Measurements from ENCODE around the gene MAP3K5.
"Not testable (repeated sequence)": the region's sequence is repeated elsewhere in the genome, so short reads cannot be mapped to it uniquely, and the experiment has no call there.

MAP3K5 gene

DNA sequence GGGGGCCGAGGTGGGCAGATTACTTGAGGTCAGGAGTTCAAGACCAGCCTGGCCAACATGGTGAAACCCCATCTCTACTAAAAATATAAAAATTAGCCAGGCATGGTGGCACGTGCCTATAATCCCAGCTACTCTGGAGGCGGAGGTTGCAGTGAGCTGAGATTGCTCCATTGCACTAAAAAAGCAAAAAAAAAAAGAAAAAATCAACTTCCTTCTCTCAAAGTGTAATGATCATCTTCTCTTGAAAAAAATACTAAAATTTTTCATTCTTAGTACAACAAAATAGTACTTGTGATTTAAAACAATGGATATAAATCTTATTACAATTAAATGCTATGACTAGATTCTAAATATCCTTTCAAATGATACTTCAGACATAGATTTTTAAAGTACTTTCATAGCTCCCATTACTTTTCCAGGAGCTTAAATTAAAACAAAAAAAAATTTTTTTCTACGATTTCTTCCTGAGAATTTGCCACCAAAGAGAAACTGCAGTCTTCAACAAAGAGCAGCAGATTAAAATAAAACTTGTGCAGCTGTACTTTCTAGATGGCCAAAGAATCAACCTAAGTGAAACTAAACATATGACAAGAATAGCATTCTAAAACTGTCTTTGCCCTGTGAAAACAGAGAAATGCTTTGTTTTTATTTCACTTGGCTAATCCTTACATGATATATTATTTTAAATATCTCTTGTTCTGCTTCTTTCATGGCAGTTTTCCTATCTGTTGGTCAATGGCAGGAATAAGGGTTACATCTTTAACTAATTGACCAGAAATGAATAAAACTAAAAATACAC lies 75.2 kb downstream of the MAP3K5 start:
- H3K4me1 ChIP-seq (ENCODE audit: control insufficient read depth, insufficient read depth, low read length) = peaks cover 11% of the 10 kb centered on the region
- peak; percentile 44 for DNase-seq (ENCODE audit: low read depth)
- peaks cover 5% of the 10 kb centered on the region for H3K9me3 ChIP-seq (ENCODE audit: control insufficient read depth, low read length)
- peak overlapping the region; percentile 49 for H3K9ac ChIP-seq (ENCODE audit: low read length)
- peak overlapping the region; percentile 56 for H3K4me3 ChIP-seq (ENCODE audit: low read length)
- H3K36me3 ChIP-seq (ENCODE audit: control insufficient read depth, insufficient read depth, low read length, severe bottlenecking) = no peaks in the 10 kb centered on the region
- no peaks in the 10 kb centered on the region for H3K27me3 ChIP-seq (replicated peaks; ENCODE audit: control insufficient read depth, insufficient read depth, low read length)

DNA sequence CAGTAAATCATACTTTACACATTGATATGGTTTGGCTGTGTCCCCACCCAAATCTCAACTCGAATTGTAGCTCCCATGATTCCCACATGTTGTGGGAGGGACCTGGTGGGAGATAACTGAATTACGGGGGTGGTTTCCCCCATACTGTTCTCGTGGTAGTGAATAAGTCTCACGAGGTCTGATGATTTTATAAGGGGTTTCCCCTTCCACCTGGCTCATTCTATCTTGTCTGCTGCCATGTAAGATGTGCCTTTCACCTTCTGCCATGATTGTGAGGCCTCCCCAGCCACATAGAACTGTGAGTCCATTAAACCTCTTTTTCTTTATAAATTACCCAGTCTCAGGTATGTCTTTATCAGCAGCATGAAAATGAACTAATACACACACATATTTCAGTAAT lies 79.6 kb downstream of the MAP3K5 start:
- H3K9me3 ChIP-seq (ENCODE audit: control insufficient read depth, low read length); DNase-seq (ENCODE audit: low read depth): not testable (repeated sequence)

DNA sequence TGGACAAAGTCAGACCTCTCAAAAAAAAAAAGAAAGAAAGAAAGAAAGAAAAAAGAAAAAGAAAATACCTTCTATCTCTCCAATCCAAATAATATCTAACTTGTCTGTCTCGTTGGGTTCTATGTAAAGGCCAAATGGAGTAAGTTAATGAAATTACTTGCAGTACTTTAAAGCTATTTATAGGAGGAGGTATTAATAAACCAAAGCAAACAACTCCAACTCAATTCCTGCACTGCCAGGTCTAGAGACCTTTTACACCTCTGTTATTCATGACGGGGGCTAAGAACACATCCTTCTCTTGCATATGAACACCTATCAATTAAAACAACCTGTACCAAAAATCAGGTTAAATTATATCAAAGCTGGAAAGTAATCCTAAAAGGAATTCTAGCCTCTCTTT lies 80.6 kb downstream of the MAP3K5 start:
- Histone ChIP-seq H3K4me3 (ENCODE audit: low read length) (no peak overlapping the region), H3K9me3 (ENCODE audit: control insufficient read depth, low read length) (no peaks in the 10 kb centered on the region), H3K4me1 (ENCODE audit: control insufficient read depth, insufficient read depth, low read length) (peaks cover 2% of the 10 kb centered on the region), H3K27me3 (replicated peaks; ENCODE audit: control insufficient read depth, insufficient read depth, low read length) (no peaks in the 10 kb centered on the region), H3K9ac (ENCODE audit: low read length) (no peak overlapping the region), H3K36me3 (ENCODE audit: control insufficient read depth, insufficient read depth, low read length, severe bottlenecking) (no peaks in the 10 kb centered on the region)
- DNase-seq (ENCODE audit: low read depth) = no peak

More for the DNA sequence above, 79.6 kb downstream of the MAP3K5 start:
- H3K36me3 ChIP-seq (ENCODE audit: control insufficient read depth, insufficient read depth, low read length, severe bottlenecking); H3K27me3 ChIP-seq (replicated peaks; ENCODE audit: control insufficient read depth, insufficient read depth, low read length); H3K4me1 ChIP-seq (ENCODE audit: control insufficient read depth, insufficient read depth, low read length); H3K4me3 ChIP-seq (ENCODE audit: low read length); H3K9ac ChIP-seq (ENCODE audit: low read length): not testable (repeated sequence)

DNA sequence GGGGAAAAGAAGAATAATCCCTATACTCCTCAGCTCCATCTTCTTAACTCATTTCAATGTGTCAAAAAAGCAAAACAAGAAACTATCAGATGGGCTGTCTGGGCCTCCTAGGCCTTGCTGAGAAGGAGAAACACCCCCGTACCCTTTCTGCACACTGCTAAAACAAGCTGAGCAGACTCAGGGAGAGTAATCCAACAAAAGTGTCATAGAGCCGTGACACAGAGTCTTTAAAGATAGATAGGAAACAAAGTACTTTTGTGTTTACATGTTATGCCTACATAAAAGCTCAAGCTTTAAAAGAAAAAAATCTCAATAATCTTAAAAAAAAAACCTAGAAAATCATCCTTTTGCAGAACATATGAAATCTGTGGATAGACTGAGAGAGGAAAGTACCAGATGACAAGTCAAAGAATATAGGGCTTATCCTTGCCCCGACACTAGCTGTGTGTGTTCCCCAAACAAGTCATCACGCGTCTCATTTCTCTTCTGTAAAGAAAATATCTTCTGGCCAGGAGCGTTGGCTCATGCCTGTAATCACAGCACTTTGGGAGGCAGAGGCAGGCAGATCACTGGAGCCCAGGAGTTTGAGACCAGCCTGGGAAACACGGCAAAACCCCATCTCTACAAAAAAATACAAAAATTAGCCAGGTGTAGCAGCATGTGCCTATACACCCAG lies 81.3 kb downstream of the MAP3K5 start:
- Histone ChIP-seq H3K27me3 (replicated peaks; ENCODE audit: control insufficient read depth, insufficient read depth, low read length) (no peaks in the 10 kb centered on the region), H3K36me3 (ENCODE audit: control insufficient read depth, insufficient read depth, low read length, severe bottlenecking) (no peaks in the 10 kb centered on the region), H3K9me3 (ENCODE audit: control insufficient read depth, low read length) (no peaks in the 10 kb centered on the region), H3K4me3 (ENCODE audit: low read length) (no peak overlapping the region), H3K9ac (ENCODE audit: low read length) (no peak overlapping the region), H3K4me1 (ENCODE audit: control insufficient read depth, insufficient read depth, low read length) (no peaks in the 10 kb centered on the region)
- DNase-seq (ENCODE audit: low read depth) = no peak

DNA sequence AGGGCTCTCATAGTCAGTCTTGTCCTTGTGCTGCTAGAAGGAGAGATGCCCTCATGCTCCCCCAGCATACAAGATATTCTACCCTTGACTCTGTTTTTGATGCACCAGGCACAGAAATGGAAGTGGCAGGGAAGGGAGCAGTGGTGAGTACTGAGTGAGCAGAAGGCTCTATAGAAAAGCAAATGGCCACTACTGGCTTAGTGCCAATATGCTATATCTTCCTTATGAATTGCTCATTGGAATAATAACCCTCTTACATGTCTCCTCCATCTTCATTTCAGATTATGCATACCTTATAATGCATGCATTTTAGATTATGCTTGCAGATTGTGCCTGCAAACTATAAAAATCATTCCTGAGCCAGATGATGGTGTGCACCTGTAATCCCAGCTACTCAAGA lies 82.8 kb downstream of the MAP3K5 start:
- no peaks in the 10 kb centered on the region for H3K27me3 ChIP-seq (replicated peaks; ENCODE audit: control insufficient read depth, insufficient read depth, low read length)
- H3K4me3 ChIP-seq (ENCODE audit: low read length) = no peak overlapping the region
- no peak for DNase-seq (ENCODE audit: low read depth)
- H3K9me3 ChIP-seq (ENCODE audit: control insufficient read depth, low read length) = no peaks in the 10 kb centered on the region
- no peaks in the 10 kb centered on the region for H3K36me3 ChIP-seq (ENCODE audit: control insufficient read depth, insufficient read depth, low read length, severe bottlenecking)
- H3K9ac ChIP-seq (ENCODE audit: low read length) = no peak overlapping the region
- no peaks in the 10 kb centered on the region for H3K4me1 ChIP-seq (ENCODE audit: control insufficient read depth, insufficient read depth, low read length)

DNA sequence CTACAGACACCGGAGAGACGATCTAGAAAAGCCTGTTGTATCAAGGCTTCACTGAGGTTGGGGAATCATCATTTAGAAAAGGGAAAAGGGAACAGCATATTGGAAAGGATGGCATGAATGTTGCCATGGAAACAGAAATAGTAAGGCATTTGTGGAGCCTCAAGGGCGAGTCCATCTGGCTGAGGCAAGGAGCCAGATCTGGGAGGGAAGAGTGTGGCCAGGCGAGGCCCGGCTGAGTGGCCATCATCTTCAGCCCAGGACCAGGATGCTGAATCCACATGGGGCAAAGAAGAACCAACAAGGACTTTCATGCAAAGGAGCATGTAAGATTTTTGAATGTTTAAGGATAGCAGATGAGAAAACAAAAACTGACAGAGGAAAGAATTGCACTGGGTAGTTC lies 85.8 kb downstream of the MAP3K5 start:
- Histone ChIP-seq H3K27me3 (replicated peaks; ENCODE audit: control insufficient read depth, insufficient read depth, low read length) (no peaks in the 10 kb centered on the region), H3K4me3 (ENCODE audit: low read length) (no peak overlapping the region), H3K4me1 (ENCODE audit: control insufficient read depth, insufficient read depth, low read length) (no peaks in the 10 kb centered on the region), H3K36me3 (ENCODE audit: control insufficient read depth, insufficient read depth, low read length, severe bottlenecking) (no peaks in the 10 kb centered on the region), H3K9ac (ENCODE audit: low read length) (no peak overlapping the region), H3K9me3 (ENCODE audit: control insufficient read depth, low read length) (no peaks in the 10 kb centered on the region)
- DNase-seq (ENCODE audit: low read depth) = no peak

DNA sequence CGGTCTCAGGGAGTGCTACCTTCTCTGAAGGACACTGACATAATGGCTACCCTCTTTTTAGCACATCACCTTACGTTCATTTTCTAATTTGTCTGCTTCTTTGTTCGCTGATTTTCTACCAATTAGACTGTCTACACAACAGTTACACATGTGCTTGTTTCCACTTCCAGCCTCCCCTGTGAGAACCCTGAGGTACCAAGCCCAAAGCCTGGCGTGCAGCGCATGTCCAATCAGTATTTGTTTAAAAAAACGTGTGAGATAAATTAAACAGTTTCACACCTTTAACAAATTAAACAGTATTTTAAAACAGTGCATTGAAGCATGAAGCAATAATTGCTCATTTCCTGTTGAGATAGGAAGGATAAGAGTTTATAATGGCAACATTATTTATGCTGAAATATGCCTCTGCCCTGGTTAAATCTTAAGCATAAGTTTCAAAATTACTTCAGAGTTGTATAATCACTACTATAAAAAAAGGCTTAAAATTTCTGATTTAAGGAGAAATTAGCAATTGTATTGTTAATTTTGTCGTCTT lies 88.9 kb downstream of the MAP3K5 start:
- no peaks in the 10 kb centered on the region for H3K4me1 ChIP-seq (ENCODE audit: control insufficient read depth, insufficient read depth, low read length)
- DNase-seq (ENCODE audit: low read depth) = no peak
- H3K27me3 ChIP-seq (replicated peaks; ENCODE audit: control insufficient read depth, insufficient read depth, low read length) = no peaks in the 10 kb centered on the region
- no peak overlapping the region for H3K9ac ChIP-seq (ENCODE audit: low read length)
- H3K9me3 ChIP-seq (ENCODE audit: control insufficient read depth, low read length) = no peaks in the 10 kb centered on the region
- H3K36me3 ChIP-seq (ENCODE audit: control insufficient read depth, insufficient read depth, low read length, severe bottlenecking) = no peaks in the 10 kb centered on the region
- H3K4me3 ChIP-seq (ENCODE audit: low read length) = no peak overlapping the region

DNA sequence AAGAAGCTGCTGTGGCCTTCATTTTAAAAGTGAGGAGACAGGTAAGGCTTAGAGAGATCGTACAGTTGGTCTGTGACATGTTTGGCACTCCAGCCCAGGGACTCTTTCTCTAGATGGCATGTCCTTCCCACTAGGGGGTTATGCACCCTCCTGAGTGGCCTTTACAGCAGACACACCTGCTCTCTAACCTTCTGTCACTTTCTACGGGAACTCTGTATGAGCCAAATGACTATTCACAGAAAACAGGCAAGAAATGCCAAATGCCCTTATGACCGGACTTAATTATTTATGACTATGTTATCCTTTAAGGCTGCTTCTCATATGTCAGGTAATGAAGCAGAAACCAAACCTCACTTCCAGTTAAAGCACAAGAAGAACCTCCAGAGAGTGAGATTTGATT lies 91.2 kb downstream of the MAP3K5 start:
- H3K4me1 ChIP-seq (ENCODE audit: control insufficient read depth, insufficient read depth, low read length) = peaks cover 12% of the 10 kb centered on the region
- H3K36me3 ChIP-seq (ENCODE audit: control insufficient read depth, insufficient read depth, low read length, severe bottlenecking) = no peaks in the 10 kb centered on the region

DNA sequence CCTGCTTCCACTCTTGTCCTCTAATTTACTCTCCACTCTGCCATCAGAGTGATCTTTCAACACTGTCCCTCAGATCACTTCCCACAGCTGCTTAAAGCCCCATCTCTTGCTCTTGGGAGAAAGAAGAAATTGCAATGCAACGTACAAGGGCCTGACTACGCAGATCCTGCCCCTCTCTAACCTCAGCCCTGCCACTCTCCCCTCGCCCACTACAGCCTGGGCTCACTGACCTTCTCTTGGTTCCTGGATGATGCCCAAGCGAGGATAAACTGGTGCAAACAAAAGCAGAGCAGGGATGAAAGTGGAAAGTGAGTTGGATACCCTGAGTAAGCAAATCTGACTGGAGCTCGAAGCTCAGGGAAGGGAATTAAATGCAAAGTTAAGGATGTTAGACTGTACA lies 92.9 kb downstream of the MAP3K5 start:
- DNase-seq (ENCODE audit: low read depth) = no peak

More for the DNA sequence above, 91.2 kb downstream of the MAP3K5 start:
- no peak for DNase-seq (ENCODE audit: low read depth)
- Histone ChIP-seq H3K9ac (ENCODE audit: low read length) (no peak overlapping the region), H3K9me3 (ENCODE audit: control insufficient read depth, low read length) (no peaks in the 10 kb centered on the region), H3K27me3 (replicated peaks; ENCODE audit: control insufficient read depth, insufficient read depth, low read length) (no peaks in the 10 kb centered on the region), H3K4me3 (ENCODE audit: low read length) (no peak overlapping the region)

DNA sequence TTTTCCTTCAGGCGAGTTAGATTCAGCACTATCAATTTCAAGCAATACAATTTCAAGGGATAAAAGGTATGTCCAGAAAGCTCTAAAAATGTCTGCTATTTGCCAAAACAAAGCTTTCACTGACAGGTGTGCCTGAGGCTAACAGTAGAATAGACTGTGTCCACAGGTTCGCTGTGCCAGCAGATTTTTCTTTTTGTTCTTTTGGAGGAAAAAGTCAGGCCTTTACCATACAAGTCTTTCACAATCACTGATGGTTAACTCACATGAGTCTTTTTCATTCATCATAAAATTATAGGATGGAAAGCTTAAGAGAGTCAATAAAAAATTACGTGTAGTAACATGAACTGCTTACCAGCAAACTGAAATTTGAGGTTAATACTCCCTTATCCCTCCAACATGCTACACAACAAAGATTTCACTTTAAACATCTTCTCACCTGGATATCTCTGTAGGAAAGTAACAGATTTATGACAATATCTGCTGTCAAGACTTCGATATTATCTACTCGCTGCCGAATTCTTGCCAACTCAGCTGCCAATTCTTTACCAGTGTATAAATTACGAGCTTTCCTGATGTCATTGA lies 95.4 kb downstream of the MAP3K5 start:
- H3K36me3 ChIP-seq (ENCODE audit: control insufficient read depth, insufficient read depth, low read length, severe bottlenecking) = no peaks in the 10 kb centered on the region
- H3K27me3 ChIP-seq (replicated peaks; ENCODE audit: control insufficient read depth, insufficient read depth, low read length) = no peaks in the 10 kb centered on the region
- no peaks in the 10 kb centered on the region for H3K9me3 ChIP-seq (ENCODE audit: control insufficient read depth, low read length)
- DNase-seq (ENCODE audit: low read depth) = no peak
- peak overlapping the region; percentile 22 for H3K9ac ChIP-seq (ENCODE audit: low read length)
- H3K4me3 ChIP-seq (ENCODE audit: low read length) = peak overlapping the region; percentile 40
- peaks cover 21% of the 10 kb centered on the region for H3K4me1 ChIP-seq (ENCODE audit: control insufficient read depth, insufficient read depth, low read length)

More for the DNA sequence above, 92.9 kb downstream of the MAP3K5 start:
- Histone ChIP-seq H3K9me3 (ENCODE audit: control insufficient read depth, low read length) (no peaks in the 10 kb centered on the region), H3K36me3 (ENCODE audit: control insufficient read depth, insufficient read depth, low read length, severe bottlenecking) (no peaks in the 10 kb centered on the region), H3K27me3 (replicated peaks; ENCODE audit: control insufficient read depth, insufficient read depth, low read length) (no peaks in the 10 kb centered on the region), H3K9ac (ENCODE audit: low read length) (no peak overlapping the region), H3K4me1 (ENCODE audit: control insufficient read depth, insufficient read depth, low read length) (peaks cover 21% of the 10 kb centered on the region), H3K4me3 (ENCODE audit: low read length) (no peak overlapping the region)

DNA sequence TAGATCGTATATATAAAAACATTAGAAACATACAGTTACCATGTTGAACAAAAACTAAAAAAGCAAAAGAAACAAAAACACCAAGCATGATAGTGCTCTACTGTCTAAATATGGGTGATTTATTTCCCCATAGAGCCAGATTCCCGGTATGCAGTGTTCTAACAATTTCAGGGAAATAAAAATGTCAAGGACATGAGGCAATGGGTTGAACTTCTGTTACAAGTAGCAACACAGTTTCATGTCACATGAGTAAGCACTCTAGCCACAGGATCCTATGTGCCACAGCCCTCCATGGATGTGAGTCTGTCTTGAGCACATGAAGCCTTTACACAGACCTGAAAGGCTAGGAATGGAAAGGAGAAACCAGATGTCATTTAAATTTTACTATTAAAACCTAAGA lies 96.0 kb downstream of the MAP3K5 start:
- Histone ChIP-seq H3K36me3 (ENCODE audit: control insufficient read depth, insufficient read depth, low read length, severe bottlenecking) (no peaks in the 10 kb centered on the region), H3K9me3 (ENCODE audit: control insufficient read depth, low read length) (no peaks in the 10 kb centered on the region), H3K4me1 (ENCODE audit: control insufficient read depth, insufficient read depth, low read length) (peaks cover 21% of the 10 kb centered on the region), H3K27me3 (replicated peaks; ENCODE audit: control insufficient read depth, insufficient read depth, low read length) (no peaks in the 10 kb centered on the region), H3K4me3 (ENCODE audit: low read length) (peak overlapping the region; percentile 40), H3K9ac (ENCODE audit: low read length) (peak overlapping the region; percentile 57)
- DNase-seq (ENCODE audit: low read depth) = peak; percentile 68

Measured in adipocyte (in vitro differentiated cells).